ENCODE results near the gene CMIP.

Gene CMIP

DNA sequence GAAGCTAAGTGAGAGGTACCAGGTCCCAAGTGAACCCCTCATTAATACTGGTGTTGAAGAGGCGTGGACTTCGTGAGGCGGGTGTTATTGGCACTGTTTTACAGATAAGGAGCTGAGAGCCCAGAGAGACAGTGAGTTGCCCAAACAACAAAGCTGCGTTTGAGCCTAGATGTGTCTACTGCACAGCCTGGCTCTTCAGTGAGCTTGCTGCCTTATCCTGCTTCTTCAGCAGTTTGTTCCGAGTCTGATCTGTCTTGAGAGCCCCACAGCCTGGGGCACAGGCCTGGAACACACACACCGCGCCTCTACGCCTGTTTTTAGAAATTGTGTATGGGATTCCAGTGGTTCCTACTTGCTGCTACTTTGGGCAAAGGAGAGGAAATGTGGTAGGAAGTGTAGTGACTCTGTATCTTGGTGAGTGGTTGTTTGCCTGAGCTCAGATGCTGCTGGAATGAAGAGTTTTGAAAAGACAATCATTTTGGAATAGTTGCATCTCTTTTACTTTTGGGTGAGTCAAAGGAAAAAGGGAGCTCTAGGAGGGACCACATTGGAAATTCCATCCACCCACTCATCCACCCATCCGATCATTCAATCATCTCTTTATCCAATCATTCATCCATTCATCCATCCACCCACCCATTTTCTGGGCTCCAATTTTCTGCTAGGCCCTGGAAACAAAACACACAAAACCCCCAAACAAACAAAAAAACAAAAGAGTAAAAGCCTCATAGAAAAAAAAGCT, 312.2 kb downstream of the CMIP start:
- no peak for DNase-seq

DNA sequence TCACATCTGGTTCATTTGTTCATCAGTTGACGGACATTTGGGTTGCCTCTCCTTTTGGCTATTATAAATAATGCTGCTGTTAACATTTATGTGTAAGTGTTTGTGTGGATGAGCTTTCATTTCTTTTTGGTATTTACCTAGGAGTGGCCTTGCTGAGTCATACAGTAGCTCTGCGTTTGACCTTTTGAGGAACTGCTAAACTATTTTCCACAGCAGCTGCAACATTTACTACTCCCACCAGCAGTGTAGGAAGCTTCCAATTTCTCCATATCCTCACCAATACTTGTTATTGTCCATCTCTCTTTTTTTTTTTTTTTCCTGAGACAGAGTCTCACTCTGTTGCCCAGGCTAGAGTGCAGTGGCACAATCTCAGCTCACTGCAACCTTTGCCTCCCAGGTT, 313.8 kb downstream of the CMIP start:
- DNase-seq, result no peak

Measured in T-helper 1 cell (primary cell).